SK-N-MC (cell line): ENCODE results near the gene FOXP1.

ENCODE experiments used
- EZH2 ChIP-seq: fragments of 200-600 bp; sonication (generic); IDR thresholded peaks from one replicate; pipeline ENCODE4 v1.6.1; 2017; ENCODE audit warnings: antibody characterized with exemption
- FOXP2 ChIP-seq: optimal IDR thresholded peaks from 2 replicates; pipeline ENCODE3; 2011; ENCODE audit warnings: mild to moderate bottlenecking, moderate library complexity; ENCODE audit not compliant: insufficient read depth; ENCODE audit errors: extremely low read length, control extremely low read depth
- POLR2AphosphoS5 ChIP-seq: IDR thresholded peaks from 2 replicates; pipeline ENCODE4 v1.6.1; 2012; ENCODE audit warnings: mild to moderate bottlenecking, low read depth, low read length, borderline replicate concordance

DNA sequence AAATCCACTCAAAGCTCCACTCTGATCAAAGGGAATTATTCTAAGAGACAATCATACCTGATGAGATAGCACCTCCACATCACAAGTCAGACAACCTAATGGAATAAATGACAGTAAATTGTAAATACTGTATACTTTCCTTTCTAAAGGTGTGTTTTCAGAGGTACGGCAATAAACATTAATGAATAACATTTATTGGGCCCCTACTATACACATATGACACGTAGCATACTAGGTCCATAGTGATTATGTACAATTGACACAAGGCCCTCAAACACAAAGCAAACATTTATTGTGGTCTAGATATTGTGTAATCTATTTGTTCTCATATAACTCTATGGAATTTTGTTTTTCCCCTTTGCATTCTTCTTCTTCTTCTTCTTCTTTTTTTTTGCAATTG lies 429.8 kb downstream of the FOXP1 start:
- TF ChIP-seq EZH2 (no peak), POLR2AphosphoS5 (no peak), FOXP2 (no peak)
